Keratinocyte (primary cell): Measurements from ENCODE around the gene SIN3B. TPM values are rescaled to one million over a fixed set of nuclear protein-coding genes. Genes with fewer than 3 reads are reported as not detected.

Experiments used
- DNase-seq: peaks from one replicate; pipeline ENCODE4 v3.0.0-alpha.2; 2011; ENCODE audit warnings: low read depth, missing footprints, low spot score
- FAIRE-seq: peaks from 2 replicates; lab custom pipeline; 2011; peaks lifted over from hg19 to GRCh38; lab: Jason Lieb, UNC
- H2AFZ ChIP-seq: 2 replicates; pipeline ENCODE4 v1.6.0; 2012; ENCODE audit warnings: low read length, control low read depth, inconsistent platforms; ENCODE audit not compliant: control insufficient read depth
- H3K27ac ChIP-seq: 2 replicates; pipeline ENCODE4 v1.5.1; 2011; ENCODE audit warnings: low read length; ENCODE audit not compliant: control insufficient read depth, insufficient read depth
- H3K27me3 ChIP-seq: 3 replicates; pipeline ENCODE4 v1.6.0; 2011; ENCODE audit warnings: low read length; ENCODE audit not compliant: control insufficient read depth, insufficient read depth; ENCODE audit errors: extremely low read depth
- H3K36me3 ChIP-seq, 2 experiments: 2 replicates in 1 of 2; 3 replicates in 1 of 2; pipeline ENCODE4 v1.5.1; 2011; ENCODE audit warnings: low read length in 2 of 2, mild to moderate bottlenecking in 1 of 2; ENCODE audit not compliant: control insufficient read depth in 2 of 2, insufficient read depth in 2 of 2; ENCODE audit errors: extremely low read depth in 1 of 2
- H3K4me1 ChIP-seq: 3 replicates; pipeline ENCODE4 v1.5.1; 2011; ENCODE audit warnings: low read length; ENCODE audit not compliant: control insufficient read depth, insufficient read depth; ENCODE audit errors: extremely low read depth
- H3K4me2 ChIP-seq: 3 replicates; pipeline ENCODE4 v1.6.0; 2011; ENCODE audit warnings: low read depth, low read length; ENCODE audit not compliant: control insufficient read depth, insufficient read depth; ENCODE audit errors: extremely low read depth
- H3K4me3 ChIP-seq, 3 experiments: fragments of 200-600 bp in 1 of 3; sonication (generic) in 1 of 3; 2 replicates in 2 of 3; 3 replicates in 1 of 3; pipeline ENCODE4 v1.5.1; 2011 to 2016; ENCODE audit warnings: low read length in 3 of 3, mild to moderate bottlenecking in 3 of 3, control low read depth in 2 of 3, inconsistent platforms in 1 of 3, low read depth in 1 of 3, mixed read lengths in 1 of 3, mixed run types in 1 of 3, moderate library complexity in 1 of 3; ENCODE audit not compliant: control insufficient read depth in 2 of 3, insufficient read depth in 2 of 3; ENCODE audit errors: extremely low read depth in 1 of 3
- H3K79me2 ChIP-seq: 2 replicates; pipeline ENCODE4 v1.6.0; 2012; ENCODE audit warnings: low read length; ENCODE audit not compliant: control insufficient read depth, insufficient read depth
- H3K9ac ChIP-seq: 3 replicates; pipeline ENCODE4 v1.6.0; 2011; ENCODE audit warnings: low read length; ENCODE audit not compliant: control insufficient read depth, insufficient read depth; ENCODE audit errors: extremely low read depth
- H3K9me1 ChIP-seq: 3 replicates; pipeline ENCODE4 v1.6.0; 2011; ENCODE audit warnings: low read length; ENCODE audit not compliant: control insufficient read depth, insufficient read depth; ENCODE audit errors: extremely low read depth
- H3K9me3 ChIP-seq: 2 replicates; pipeline ENCODE4 v1.5.1; 2012; ENCODE audit warnings: low read depth, low read length; ENCODE audit not compliant: control insufficient read depth
- H4K20me1 ChIP-seq: 3 replicates; pipeline ENCODE4 v1.6.0; 2011; ENCODE audit warnings: low read length; ENCODE audit not compliant: control insufficient read depth, insufficient read depth; ENCODE audit errors: extremely low read depth
- EZH2 ChIP-seq: IDR thresholded peaks from one replicate; pipeline ENCODE4 v1.6.1; 2012; ENCODE audit warnings: inconsistent platforms, mild to moderate bottlenecking, low read length, moderate library complexity
- dilution Hi-C: fragments of 300-500 bp; cut with MboI; formaldehyde crosslinking; loops from one replicate; pipeline ENCODE4 v1.7.0; 2020; ENCODE audit warnings: low sequenced_read_pairs; ENCODE audit not compliant: extremely low pct_ligation_motif_present
- polyA plus RNA-seq, 5 experiments: library from polyadenylated mRNA; depleted of rRNA in 3 of 5; stranded (reverse) in 3 of 5; stranded (forward) in 1 of 5; unstranded in 1 of 5; fragments of >200 nt; gene quantifications; 1 replicate in 1 of 5; 2 replicates in 3 of 5; 3 replicates in 1 of 5; pipeline versions ENCODE4 v1.2.1 to v1.2.3, GENCODE V29; 2011 to 2012; ENCODE audit warnings: missing spikeins in 2 of 5, low read depth in 1 of 5, low replicate concordance in 1 of 5
- TF ChIP-seq, protein P1 (sequence below), 3 experiments: IDR thresholded peaks in 1 of 3; conservative IDR thresholded peaks in 1 of 3; optimal IDR thresholded peaks in 1 of 3; 2 replicates in 2 of 3; 3 replicates in 1 of 3; pipeline versions ENCODE3 to v1.5.1; 2011; ENCODE audit warnings: low read length in 3 of 3, mild to moderate bottlenecking in 3 of 3, moderate library complexity in 2 of 3, control low read depth in 1 of 3, inconsistent platforms in 1 of 3; ENCODE audit not compliant: insufficient read depth in 2 of 3; ENCODE audit errors: extremely low read depth in 1 of 3

Gene SIN3B
- polyA plus RNA-seq, 1 donor (not counting 4 experiments of a cell fraction or from before 2014, with no cell fraction given): 30.9 TPM

GRCh38 chr19:16836115-16837034, 7.2 kb downstream of the SIN3B start:
- Histone ChIP-seq H3K27ac (peak overlapping the region; percentile 20), H3K27me3 (no peaks in the 10 kb centered on the region), H3K4me3 (no peak overlapping the region), H3K4me2 (no peak overlapping the region), H4K20me1 (peaks cover 8% of the 10 kb centered on the region), H3K79me2 (peaks cover 45% of the 10 kb centered on the region), H3K9ac (no peak overlapping the region), H2AFZ (no peak overlapping the region), H3K4me1 (peaks cover 13% of the 10 kb centered on the region), H3K9me3 (no peaks in the 10 kb centered on the region), H3K9me1 (peaks cover 6% of the 10 kb centered on the region), H3K36me3 (peaks cover 26 to 58% of the 10 kb centered on the region in 2 experiments)
- dilution Hi-C loops: no loop called here
- TF ChIP-seq EZH2: no peak
- TF ChIP-seq, protein P1, sequence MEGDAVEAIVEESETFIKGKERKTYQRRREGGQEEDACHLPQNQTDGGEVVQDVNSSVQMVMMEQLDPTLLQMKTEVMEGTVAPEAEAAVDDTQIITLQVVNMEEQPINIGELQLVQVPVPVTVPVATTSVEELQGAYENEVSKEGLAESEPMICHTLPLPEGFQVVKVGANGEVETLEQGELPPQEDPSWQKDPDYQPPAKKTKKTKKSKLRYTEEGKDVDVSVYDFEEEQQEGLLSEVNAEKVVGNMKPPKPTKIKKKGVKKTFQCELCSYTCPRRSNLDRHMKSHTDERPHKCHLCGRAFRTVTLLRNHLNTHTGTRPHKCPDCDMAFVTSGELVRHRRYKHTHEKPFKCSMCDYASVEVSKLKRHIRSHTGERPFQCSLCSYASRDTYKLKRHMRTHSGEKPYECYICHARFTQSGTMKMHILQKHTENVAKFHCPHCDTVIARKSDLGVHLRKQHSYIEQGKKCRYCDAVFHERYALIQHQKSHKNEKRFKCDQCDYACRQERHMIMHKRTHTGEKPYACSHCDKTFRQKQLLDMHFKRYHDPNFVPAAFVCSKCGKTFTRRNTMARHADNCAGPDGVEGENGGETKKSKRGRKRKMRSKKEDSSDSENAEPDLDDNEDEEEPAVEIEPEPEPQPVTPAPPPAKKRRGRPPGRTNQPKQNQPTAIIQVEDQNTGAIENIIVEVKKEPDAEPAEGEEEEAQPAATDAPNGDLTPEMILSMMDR (optimal IDR thresholded peaks at IDR 0.05 in 1 of 3, IDR thresholded peaks at IDR 0.05 in 1 of 3, conservative IDR thresholded peaks at IDR 0.05 in 1 of 3; ENCODE audit: extremely low read depth in 1 of 3, insufficient read depth in 2 of 3, low read length in 3 of 3): peak in 1 of 3 experiments; percentile 32
- DNase-seq: no peak
- peak; percentile 39 for FAIRE-seq

- Histone ChIP-seq H3K27me3 (no peaks in the 10 kb centered on the region), H3K79me2 (peaks cover 42% of the 10 kb centered on the region), H3K27ac (no peak overlapping the region), H3K9me1 (peaks cover 6% of the 10 kb centered on the region), H3K9me3 (no peaks in the 10 kb centered on the region), H3K36me3 (peaks cover 25 to 56% of the 10 kb centered on the region in 2 experiments), H3K4me3 (no peak overlapping the region), H2AFZ (no peak overlapping the region), H3K9ac (no peak overlapping the region), H4K20me1 (peaks cover 8% of the 10 kb centered on the region), H3K4me2 (no peak overlapping the region), H3K4me1 (peaks cover 13% of the 10 kb centered on the region)
- DNase-seq (no peak), FAIRE-seq (no peak)
- no peak for TF ChIP-seq EZH2
- TF ChIP-seq, protein P1 (optimal IDR thresholded peaks at IDR 0.05 in 1 of 3, IDR thresholded peaks at IDR 0.05 in 1 of 3, conservative IDR thresholded peaks at IDR 0.05 in 1 of 3; ENCODE audit: extremely low read depth in 1 of 3, insufficient read depth in 2 of 3, low read length in 3 of 3): no peak
- dilution Hi-C loops: no loop called here
Measured at GRCh38 chr19:16837035-16837362, 7.8 kb downstream of the SIN3B start.
